Right atrium auricular region (tissue), 2 donors: ENCODE results near the gene ZNF827. TPM values are rescaled to one million over a fixed set of nuclear protein-coding genes. Genes with fewer than 3 reads are reported as not detected.
A peak's percentile ranks its signal among the peaks of the same experiment; 100 is the strongest.

Experiments used
- DNase-seq: peaks from one replicate; pipeline ENCODE4 v3.0.0-alpha.2; 2019; ENCODE audit warnings: low spot score
- H3K27ac ChIP-seq, 2 donors: fragments of 200-600 bp; sonication (generic); 1 replicate in 1 of 2; 2 replicates in 1 of 2; pipeline ENCODE4 v1.5.1; 2016 to 2019
- H3K27me3 ChIP-seq, 2 donors: fragments of 200-600 bp; sonication (generic); one replicate each; pipeline versions ENCODE4 v1.5.1 to v1.6.0; 2017 to 2019
- H3K36me3 ChIP-seq: fragments of 200-600 bp; sonication (generic); one replicate; pipeline ENCODE4 v1.5.1; 2016
- H3K4me1 ChIP-seq, 2 donors: fragments of 200-600 bp; sonication (generic); one replicate each; pipeline versions ENCODE4 v1.5.1 to v1.6.0; 2017 to 2019
- H3K4me3 ChIP-seq, 2 donors: fragments of 200-600 bp; sonication (generic); 1 replicate in 1 of 2; 2 replicates in 1 of 2; pipeline ENCODE4 v1.5.1; 2017 to 2019; ENCODE audit warnings: mild to moderate bottlenecking in 1 of 2, moderate library complexity in 1 of 2
- H3K9me3 ChIP-seq, 2 donors: fragments of 200-600 bp; sonication (generic); one replicate each; pipeline ENCODE4 v1.5.1; 2019
- total RNA-seq, 2 donors: library from RNA; depleted of rRNA; stranded (reverse); fragments of >200 nt; gene quantifications; one replicate each; pipeline ENCODE4 v1.1.0, GENCODE V29; 2016
- TF ChIP-seq, protein P1 (sequence below), 2 donors: fragments of 200-600 bp; sonication (generic); IDR thresholded peaks; one replicate each; pipeline ENCODE4 v1.5.1; 2019; ENCODE audit warnings: antibody characterized with exemption in 2 of 2

Gene ZNF827
- total RNA-seq, 2 donors from 2014 or later: 8.5 to 16.9 TPM

DNA sequence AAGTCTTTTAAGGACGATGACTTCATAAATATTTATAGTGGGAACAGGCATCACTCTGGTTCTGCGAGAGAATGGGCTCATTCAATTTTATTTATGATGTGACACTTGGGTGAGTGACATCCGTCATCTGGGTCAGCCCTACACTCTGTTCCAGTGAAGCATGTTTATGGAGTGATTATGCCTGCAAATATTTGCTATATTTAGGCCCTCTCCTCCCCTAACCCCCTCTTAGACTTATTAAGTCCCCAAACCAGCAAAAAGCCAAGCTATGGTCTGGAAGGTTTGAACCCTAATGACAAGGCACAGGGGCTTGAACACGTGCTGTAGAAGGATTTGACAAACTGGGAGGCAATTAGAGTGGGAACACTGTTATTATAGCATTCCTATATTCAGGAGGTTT, 202.8 kb downstream of the ZNF827 start:
- Histone ChIP-seq H3K4me1 (peaks cover 0 to 56% of the 10 kb centered on the region in 2 donors), H3K9me3 (no peaks in the 10 kb centered on the region), H3K36me3 (no peaks in the 10 kb centered on the region), H3K27ac (peak overlapping the region; percentile 93 to 99), H3K27me3 (no peaks in the 10 kb centered on the region), H3K4me3 (no peak overlapping the region)
- TF ChIP-seq, protein P1, sequence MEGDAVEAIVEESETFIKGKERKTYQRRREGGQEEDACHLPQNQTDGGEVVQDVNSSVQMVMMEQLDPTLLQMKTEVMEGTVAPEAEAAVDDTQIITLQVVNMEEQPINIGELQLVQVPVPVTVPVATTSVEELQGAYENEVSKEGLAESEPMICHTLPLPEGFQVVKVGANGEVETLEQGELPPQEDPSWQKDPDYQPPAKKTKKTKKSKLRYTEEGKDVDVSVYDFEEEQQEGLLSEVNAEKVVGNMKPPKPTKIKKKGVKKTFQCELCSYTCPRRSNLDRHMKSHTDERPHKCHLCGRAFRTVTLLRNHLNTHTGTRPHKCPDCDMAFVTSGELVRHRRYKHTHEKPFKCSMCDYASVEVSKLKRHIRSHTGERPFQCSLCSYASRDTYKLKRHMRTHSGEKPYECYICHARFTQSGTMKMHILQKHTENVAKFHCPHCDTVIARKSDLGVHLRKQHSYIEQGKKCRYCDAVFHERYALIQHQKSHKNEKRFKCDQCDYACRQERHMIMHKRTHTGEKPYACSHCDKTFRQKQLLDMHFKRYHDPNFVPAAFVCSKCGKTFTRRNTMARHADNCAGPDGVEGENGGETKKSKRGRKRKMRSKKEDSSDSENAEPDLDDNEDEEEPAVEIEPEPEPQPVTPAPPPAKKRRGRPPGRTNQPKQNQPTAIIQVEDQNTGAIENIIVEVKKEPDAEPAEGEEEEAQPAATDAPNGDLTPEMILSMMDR (IDR thresholded peaks at IDR 0.05): no peak
- DNase-seq: no peak

- Histone ChIP-seq H3K4me1 (peaks cover 0 to 56% of the 10 kb centered on the region in 2 donors), H3K36me3 (no peaks in the 10 kb centered on the region), H3K27me3 (no peaks in the 10 kb centered on the region), H3K4me3 (no peak overlapping the region), H3K27ac (peak overlapping the region; percentile 93 to 99), H3K9me3 (no peaks in the 10 kb centered on the region)
- DNase-seq: no peak
- TF ChIP-seq, protein P1 (IDR thresholded peaks at IDR 0.05): no peak
These were observed 203.3 kb downstream of the ZNF827 start for GRCh38 chr4:145735347-145735675.

- TF ChIP-seq, protein P1 (IDR thresholded peaks at IDR 0.05): no peak
- Histone ChIP-seq H3K27me3 (no peaks in the 10 kb centered on the region), H3K36me3 (no peaks in the 10 kb centered on the region), H3K4me3 (no peak overlapping the region), H3K4me1 (peaks cover 0 to 56% of the 10 kb centered on the region in 2 donors), H3K9me3 (no peaks in the 10 kb centered on the region), H3K27ac (peak overlapping the region; percentile 93 to 99)
- DNase-seq: peak; percentile 90
These were observed 203.9 kb downstream of the ZNF827 start for GRCh38 chr4:145734576-145735346.

DNA sequence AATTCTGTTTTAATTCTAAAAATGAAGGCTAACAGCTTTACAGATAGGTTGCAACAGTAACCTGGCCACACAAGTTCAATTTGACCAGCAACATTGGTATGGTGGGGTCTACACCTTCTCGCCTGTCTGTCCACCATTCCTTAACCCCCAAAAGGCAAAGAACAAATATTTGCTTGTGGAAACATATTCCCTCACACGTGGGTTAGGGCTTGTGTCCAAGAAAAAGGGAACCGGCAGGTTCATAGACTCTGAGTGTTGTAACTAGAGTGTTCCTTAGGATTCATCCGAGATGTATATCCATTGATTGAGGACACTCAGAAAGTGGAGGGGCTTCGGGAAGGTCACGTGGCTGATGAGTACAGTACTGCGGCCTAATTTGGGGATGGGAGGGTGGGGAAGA, 204.6 kb downstream of the ZNF827 start:
- no peak overlapping the region for H3K4me3 ChIP-seq
- peaks cover 0 to 56% of the 10 kb centered on the region in 2 donors for H3K4me1 ChIP-seq
- peak overlapping the region; percentile 93 to 99 for H3K27ac ChIP-seq
- H3K36me3 ChIP-seq: no peaks in the 10 kb centered on the region
- no peaks in the 10 kb centered on the region for H3K9me3 ChIP-seq
- no peaks in the 10 kb centered on the region for H3K27me3 ChIP-seq
- TF ChIP-seq, protein P1 (IDR thresholded peaks at IDR 0.05): no peak
- DNase-seq: no peak

- Histone ChIP-seq H3K36me3 (no peaks in the 10 kb centered on the region), H3K4me1 (peaks cover 0 to 56% of the 10 kb centered on the region in 2 donors), H3K27me3 (no peaks in the 10 kb centered on the region), H3K4me3 (peak overlapping the region; percentile 50 to 64), H3K27ac (peak overlapping the region; percentile 93 to 99), H3K9me3 (no peaks in the 10 kb centered on the region)
- TF ChIP-seq, protein P1 (IDR thresholded peaks at IDR 0.05): no peak
- peak; percentile 93 for DNase-seq
These were observed 205.4 kb downstream of the ZNF827 start for GRCh38 chr4:145732895-145733880.
